Sigmoid colon (tissue), 3 donors: ENCODE data around the gene CAGE1.

ENCODE experiments used
- POLR2A ChIP-seq, 2 donors: fragments of 450-650 bp; IDR thresholded peaks; one replicate each; pipeline ENCODE4 v1.6.1; 2016; ENCODE audit warnings: antibody characterized with exemption in 2 of 2, mild to moderate bottlenecking in 2 of 2, moderate library complexity in 2 of 2
- TF ChIP-seq, protein P1 (sequence below), 4 experiments: fragments of 450-650 bp in 3 of 4; fragments of 200-600 bp in 1 of 4; IDR thresholded peaks; one replicate each; pipeline ENCODE4 v1.5.1; 2016 to 2019; ENCODE audit warnings: antibody characterized with exemption in 4 of 4, mild to moderate bottlenecking in 3 of 4, moderate library complexity in 2 of 4

DNA sequence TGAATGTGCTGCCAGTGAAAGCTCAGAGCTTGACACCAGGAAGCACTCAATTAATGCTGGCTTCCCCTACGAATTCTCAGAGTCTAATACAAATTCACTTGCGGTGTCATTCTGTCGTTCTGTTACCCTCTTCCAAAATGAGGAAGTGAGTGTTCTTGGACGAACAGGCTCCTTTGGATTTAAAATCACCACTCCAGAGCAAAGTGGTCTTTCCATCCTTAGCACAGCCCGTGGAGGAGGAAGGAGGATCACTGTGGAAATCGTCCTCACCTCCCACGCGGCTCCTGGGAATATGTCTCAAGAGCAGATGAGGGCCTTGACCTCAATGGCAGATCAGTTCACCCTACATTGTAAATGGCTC, 41.8 kb upstream of the CAGE1 start:
- TF ChIP-seq POLR2A (IDR thresholded peaks at IDR 0.05) = no peak
- TF ChIP-seq, protein P1, sequence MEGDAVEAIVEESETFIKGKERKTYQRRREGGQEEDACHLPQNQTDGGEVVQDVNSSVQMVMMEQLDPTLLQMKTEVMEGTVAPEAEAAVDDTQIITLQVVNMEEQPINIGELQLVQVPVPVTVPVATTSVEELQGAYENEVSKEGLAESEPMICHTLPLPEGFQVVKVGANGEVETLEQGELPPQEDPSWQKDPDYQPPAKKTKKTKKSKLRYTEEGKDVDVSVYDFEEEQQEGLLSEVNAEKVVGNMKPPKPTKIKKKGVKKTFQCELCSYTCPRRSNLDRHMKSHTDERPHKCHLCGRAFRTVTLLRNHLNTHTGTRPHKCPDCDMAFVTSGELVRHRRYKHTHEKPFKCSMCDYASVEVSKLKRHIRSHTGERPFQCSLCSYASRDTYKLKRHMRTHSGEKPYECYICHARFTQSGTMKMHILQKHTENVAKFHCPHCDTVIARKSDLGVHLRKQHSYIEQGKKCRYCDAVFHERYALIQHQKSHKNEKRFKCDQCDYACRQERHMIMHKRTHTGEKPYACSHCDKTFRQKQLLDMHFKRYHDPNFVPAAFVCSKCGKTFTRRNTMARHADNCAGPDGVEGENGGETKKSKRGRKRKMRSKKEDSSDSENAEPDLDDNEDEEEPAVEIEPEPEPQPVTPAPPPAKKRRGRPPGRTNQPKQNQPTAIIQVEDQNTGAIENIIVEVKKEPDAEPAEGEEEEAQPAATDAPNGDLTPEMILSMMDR (IDR thresholded peaks at IDR 0.05) = no peak
